Stimulated activated CD8-positive, alpha-beta memory T cell treated with anti-CD3 and anti-CD28 coated beads, Interleukin-2, amount 100 ng/mL, for 48 hours (primary cell): ENCODE measurements around the gene COPS6.
"Not testable (repeated sequence)": the region's sequence is repeated elsewhere in the genome, so short reads cannot be mapped to it uniquely, and the experiment has no call there.

Experiments
- DNase-seq, 2 donors: peaks; one replicate each; pipeline ENCODE4 v3.0.0-alpha.2; 2020; ENCODE audit warnings: low read depth in 2 of 2

The COPS6 gene

GRCh38 chr7:100127866-100128636, 39.3 kb downstream of the COPS6 start:
- DNase-seq, result no peak

GRCh38 chr7:100128637-100128963, 39.8 kb downstream of the COPS6 start:
- no peak for DNase-seq

DNA sequence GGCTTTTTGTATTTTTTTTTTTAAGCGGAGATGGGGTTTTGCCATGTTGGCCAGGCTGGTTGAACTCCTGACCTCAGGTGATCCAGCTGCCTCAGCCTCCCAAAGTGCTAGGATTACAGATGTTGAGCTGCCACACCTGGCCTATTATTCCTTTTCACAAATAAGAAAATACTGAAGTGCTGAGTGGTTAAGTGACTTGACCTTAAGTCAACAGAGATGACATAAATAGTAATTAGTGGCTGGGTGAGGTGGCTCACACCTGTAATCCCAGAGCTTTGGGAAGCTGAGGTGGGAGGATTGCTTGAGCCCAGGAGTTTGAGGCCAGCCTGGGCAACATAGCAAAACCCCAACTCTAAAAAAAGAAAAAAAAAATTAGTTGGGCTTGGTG, 41.4 kb downstream of the COPS6 start:
- not testable (repeated sequence) for DNase-seq

GRCh38 chr7:100130608-100131453, 42.1 kb downstream of the COPS6 start:
- peak; percentile 71 to 77 for DNase-seq

DNA sequence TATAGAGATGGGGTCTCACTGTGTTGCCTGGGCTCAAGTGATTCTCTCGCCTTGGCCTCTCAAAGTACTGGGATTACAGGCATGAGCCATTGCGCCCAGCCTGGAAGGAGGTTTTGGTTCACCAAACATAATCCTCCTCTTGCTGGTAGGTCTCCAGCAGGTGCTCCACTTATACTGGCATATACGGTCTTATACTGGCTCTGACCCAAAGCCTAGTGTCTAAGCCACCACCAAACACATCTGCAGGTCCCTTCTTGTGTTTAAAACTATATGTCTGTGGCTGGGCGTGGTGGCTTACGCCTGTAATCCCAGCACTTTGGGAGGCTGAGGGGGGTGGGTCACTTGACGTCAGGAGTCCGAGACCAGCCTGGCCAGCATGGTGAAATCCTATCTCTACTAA, 43.4 kb downstream of the COPS6 start:
- no peak for DNase-seq

DNA sequence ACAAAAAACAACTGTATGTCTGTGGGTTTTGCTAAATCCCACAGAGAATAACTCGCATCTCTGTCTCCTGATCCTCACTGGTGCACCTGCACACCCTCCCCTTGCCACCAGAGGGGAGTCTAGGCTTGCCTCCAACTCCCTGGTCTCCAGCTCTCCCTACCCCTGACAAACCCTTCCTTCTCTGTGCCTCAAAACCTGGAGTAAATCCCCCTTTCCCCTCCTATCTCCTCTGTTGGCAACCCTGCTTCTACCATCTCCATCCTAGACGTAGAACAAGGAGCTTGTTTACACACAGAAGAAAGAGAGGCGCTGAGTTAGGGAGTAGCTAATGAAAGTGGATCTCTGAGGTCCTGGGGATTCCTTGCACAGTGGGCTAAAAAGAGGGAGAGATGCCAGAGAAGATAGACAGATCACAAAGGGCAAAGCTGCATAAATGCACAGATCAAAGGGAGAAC, 44.0 kb downstream of the COPS6 start:
- DNase-seq, result peak in 1 of 2 donors; percentile 50

DNA sequence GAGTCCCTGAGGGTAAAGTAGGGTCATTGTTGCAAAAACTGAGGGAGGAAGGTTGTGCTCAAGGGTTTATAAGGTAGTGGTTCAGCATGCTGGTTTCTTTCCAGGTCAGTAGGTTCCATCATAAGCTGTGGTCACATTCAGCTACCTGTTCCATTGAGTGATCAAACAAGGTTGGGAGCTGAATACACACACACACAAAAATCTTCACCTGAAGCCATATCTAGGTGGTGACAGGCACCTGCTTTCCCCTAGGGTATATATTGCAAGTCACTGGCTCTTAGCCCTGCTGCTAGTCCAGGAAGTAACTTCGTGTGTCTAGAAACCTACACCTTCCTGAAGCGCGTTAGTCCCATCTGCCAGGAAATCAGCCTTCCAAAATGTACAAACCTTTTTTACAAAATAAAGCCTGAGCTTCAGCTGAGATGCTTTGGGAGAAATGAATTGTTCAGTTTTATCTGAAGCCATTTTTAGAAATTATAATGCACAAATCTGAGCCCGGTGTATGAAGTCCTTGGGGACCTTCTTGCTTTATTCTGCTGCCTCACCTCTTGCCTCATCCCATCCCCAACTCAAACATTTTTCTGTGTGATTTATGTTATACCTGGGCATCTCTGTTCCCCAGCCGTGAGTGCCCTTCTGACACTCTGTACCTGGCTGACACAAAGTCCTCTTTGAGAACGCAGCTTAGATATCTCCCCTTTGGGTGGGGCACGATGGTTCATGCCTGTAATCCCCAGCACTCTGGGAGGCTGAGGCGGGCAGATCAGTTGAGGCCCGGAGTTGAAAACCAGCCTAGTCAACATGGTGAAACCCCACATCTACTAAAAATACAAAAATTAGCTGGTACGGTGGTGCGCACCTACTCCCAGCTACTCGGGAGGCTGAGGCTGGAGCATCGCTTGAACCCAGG, 49.3 kb downstream of the COPS6 start:
- DNase-seq, result no peak

DNA sequence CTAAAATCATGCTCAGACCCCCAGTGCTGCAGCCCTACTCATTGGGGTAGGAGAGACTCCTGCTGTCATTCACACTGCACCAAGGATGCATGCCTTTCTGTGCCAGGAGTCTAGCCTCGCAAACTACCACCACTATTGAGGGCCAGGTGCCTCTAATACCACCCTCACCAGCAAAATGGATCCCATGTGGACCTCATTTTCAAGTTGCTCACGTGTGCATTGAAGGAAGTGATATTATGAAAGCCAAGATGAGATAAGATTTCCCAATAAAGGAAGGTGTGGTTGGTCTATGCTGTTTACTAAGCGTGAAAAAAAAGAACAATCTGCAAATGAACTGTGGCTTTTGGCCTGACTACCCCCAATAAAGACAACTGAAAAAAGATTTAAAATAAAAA, 52.8 kb downstream of the COPS6 start:
- DNase-seq, result no peak
